GM12878 (cell line): ENCODE measurements around the gene CNR2. TPM values are rescaled to one million over a fixed set of nuclear protein-coding genes. Genes with fewer than 3 reads are reported as not detected.

ENCODE experiments used
- ATAC-seq: fragments of 200-7000 bp; cut with Tn5 transposase; 3 replicates; pipeline ENCODE4 v1.9.1; 2020; ENCODE audit warnings: mild to moderate bottlenecking, moderate library complexity
- BruUV-seq: library from RNA; stranded (reverse); fragments of 400-500 nt; replicated peaks from 2 replicates; lab custom pipeline; 2021; lab: Mats Ljungman, UMichigan
- CTCF ChIA-PET: fragments of 300-600 bp; sonication (Branson Sonifier 250); formaldehyde crosslinking; extraction: SDS; loops from one replicate; lab custom pipeline; 2021; ENCODE audit warnings: inconsistent platforms; lab: Yijun Ruan, JAX
- POLR2A ChIA-PET: fragments of 350-600 bp; formaldehyde crosslinking; extraction: SDS; loops from one replicate; lab custom pipeline; 2021; ENCODE audit warnings: inconsistent platforms; lab: Charles Lee
- RAD21 ChIA-PET: fragments of 300-600 bp; sonication (Branson Sonifier 250); formaldehyde crosslinking; loops from one replicate; lab custom pipeline; 2023; ENCODE audit warnings: antibody characterized with exemption; ENCODE audit not compliant: unreplicated experiment; lab: Charles Lee
- SMC1A ChIA-PET: fragments of 300-600 bp; sonication (Branson Sonifier 250); formaldehyde crosslinking; loops from one replicate; lab custom pipeline; 2023; ENCODE audit not compliant: unreplicated experiment, uncharacterized antibody; lab: Charles Lee
- DNase-seq: peaks from one replicate; pipeline ENCODE4 v3.0.0-alpha.2; 2011; ENCODE audit warnings: low read depth, low spot score
- FAIRE-seq: peaks from 3 replicates; lab custom pipeline; 2011; peaks lifted over from hg19 to GRCh38; lab: Jason Lieb, UNC
- H2AFZ ChIP-seq: 2 replicates; pipeline ENCODE4 v1.6.0; 2011; ENCODE audit warnings: low read depth, low read length, control low read depth; ENCODE audit not compliant: control insufficient read depth
- H3K27ac ChIP-seq: 2 replicates; pipeline ENCODE4 v1.5.1; 2011; ENCODE audit warnings: control low read depth; ENCODE audit not compliant: control insufficient read depth, insufficient read depth
- H3K27me3 ChIP-seq, 2 experiments: replicated peaks in 1 of 2; 2 replicates each; pipeline versions ENCODE4 v1.6.0 to v1.6.1; 2011; ENCODE audit warnings: low read length in 1 of 2; ENCODE audit not compliant: control insufficient read depth in 2 of 2, insufficient read depth in 2 of 2
- H3K36me3 ChIP-seq, 2 experiments: 2 replicates each; pipeline ENCODE4 v1.5.1; 2011; ENCODE audit warnings: low read length in 1 of 2; ENCODE audit not compliant: control insufficient read depth in 2 of 2, insufficient read depth in 2 of 2
- H3K4me1 ChIP-seq: 2 replicates; pipeline ENCODE4 v1.6.1; 2011; ENCODE audit warnings: mild to moderate bottlenecking, low read length, moderate library complexity, mixed read lengths; ENCODE audit not compliant: control insufficient read depth, insufficient read depth
- H3K4me2 ChIP-seq: 2 replicates; pipeline ENCODE4 v1.6.0; 2011; ENCODE audit warnings: control low read depth; ENCODE audit not compliant: control insufficient read depth, insufficient read depth
- H3K4me3 ChIP-seq: fragments of 200-600 bp; sonication (generic); 2 replicates; pipeline ENCODE4 v1.5.1; 2016
- H3K79me2 ChIP-seq: 2 replicates; pipeline ENCODE4 v1.6.0; 2011; ENCODE audit warnings: low read length; ENCODE audit not compliant: control insufficient read depth, insufficient read depth
- H3K9ac ChIP-seq: 2 replicates; pipeline ENCODE4 v1.8.0; 2011; ENCODE audit warnings: low read length, control low read depth, mixed read lengths; ENCODE audit not compliant: control insufficient read depth, insufficient read depth
- H3K9me3 ChIP-seq: replicated peaks from 3 replicates; pipeline ENCODE4 v1.5.1; 2011; ENCODE audit warnings: mild to moderate bottlenecking, low read length; ENCODE audit not compliant: control insufficient read depth, insufficient read depth
- H4K20me1 ChIP-seq: 2 replicates; pipeline ENCODE4 v1.6.0; 2011; ENCODE audit not compliant: control insufficient read depth, insufficient read depth
- ASH2L ChIP-seq: fragments of 300-600, 200-600 bp; sonication (generic); IDR thresholded peaks from 2 replicates; pipeline ENCODE4 v1.6.1; 2017; ENCODE audit warnings: low read depth, mild to moderate bottlenecking, borderline replicate concordance
- CUX1 ChIP-seq: IDR thresholded peaks from 2 replicates; pipeline ENCODE4 v1.6.1; 2012; ENCODE audit warnings: improper control_type of control experiment, low read depth, low read length; ENCODE audit not compliant: insufficient replicate concordance
- JUNB ChIP-seq: IDR thresholded peaks from 2 replicates; pipeline ENCODE4 v1.6.1; 2016; ENCODE audit warnings: antibody characterized with exemption, mild to moderate bottlenecking
- NR2F1 ChIP-seq: fragments of 450-650 bp; conservative IDR thresholded peaks from 2 replicates; pipeline ENCODE4 v1.6.1; 2017; ENCODE audit warnings: mild to moderate bottlenecking
- POLR2A ChIP-seq: IDR thresholded peaks from 2 replicates; pipeline ENCODE4 v1.6.1; 2011; ENCODE audit warnings: low read depth, mild to moderate bottlenecking, low read length
- SRF ChIP-seq, 2 experiments: IDR thresholded peaks; 2 replicates each; pipeline ENCODE4 v1.6.1; 2011; ENCODE audit warnings: low read depth in 2 of 2, low read length in 2 of 2, mild to moderate bottlenecking in 1 of 2, moderate library complexity in 1 of 2
- TCF12 ChIP-seq: IDR thresholded peaks from 2 replicates; pipeline ENCODE4 v1.6.1; 2011; ENCODE audit warnings: low read depth, mild to moderate bottlenecking, low read length
- ZBTB11 ChIP-seq: fragments of 450-650 bp; formaldehyde crosslinking; IDR thresholded peaks from 2 replicates; pipeline ENCODE4 v1.5.0; 2022; ENCODE audit warnings: mild to moderate bottlenecking, missing genetic modification characterization
- ZNF217 ChIP-seq: fragments of 450-650 bp; IDR thresholded peaks from 2 replicates; pipeline ENCODE4 v1.6.1; 2017; ENCODE audit warnings: antibody characterized with exemption, mild to moderate bottlenecking
- WGBS: methylation state at CpG from one replicate; pipeline ENCODE4 v1.1.6; 2016; ENCODE audit warnings: low lambda C conversion rate; ENCODE audit not compliant: insufficient replicate concordance, insufficient coverage; ENCODE audit errors: missing lambda C conversion rate; 5-methylcytosine and 5-hydroxymethylcytosine counted together
- in situ Hi-C: fragments of 300-500 bp; cut with MboI; formaldehyde crosslinking; loops from 9 replicates; pipeline ENCODE4 v1.14.3; 2018; ENCODE audit warnings: mixed read lengths
- intact Hi-C: fragments of 100-400 bp; cut with micrococcal nuclease; formaldehyde crosslinking; loops from one replicate; pipeline ENCODE4 v1.14.2; 2022; ENCODE audit not compliant: unreplicated experiment
- polyA plus RNA-seq, 11 experiments: library from polyadenylated mRNA; depleted of rRNA in 4 of 11; unstranded in 6 of 11; stranded (reverse) in 5 of 11; fragments of >200 nt; fragmentation: Nextera tagmentation in 4 of 11; fragmentation: Illumina TruSeq in 1 of 11; extraction: Ambion mirVana in 4 of 11; extraction: Trizol in 1 of 11; gene quantifications; 1 replicate in 1 of 11; 2 replicates in 10 of 11; pipeline versions ENCODE4 v1.2.1 to v1.2.3, GENCODE V29; 2011 to 2016; ENCODE audit warnings: inconsistent platforms in 2 of 11, missing spikeins in 2 of 11, low read depth in 1 of 11
- total RNA-seq, 4 experiments: library from RNA; depleted of rRNA in 3 of 4; stranded (reverse); fragments of >200 nt in 3 of 4; fragmentation: Illumina TruSeq in 1 of 4; extraction: Trizol in 1 of 4; gene quantifications; 2 replicates each; pipeline versions ENCODE4 v1.2.1 to v1.2.3, GENCODE V29; 2013 to 2021

Gene CNR2
- total and polyA plus RNA-seq, 10 of the 15 experiments (the other 5 are each of a cell fraction or from before 2014, with no cell fraction given): 0.46 to 19.8 (median 12.2) TPM

GRCh38 chr1:23867895-23868556, 45.1 kb downstream of the CNR2 start, which contains the start of gene FUCA1 (continued):
- no peak for TF ChIP-seq ZBTB11 (CRISPR knock-in tag)

GRCh38 chr1:23867542-23867894, 45.6 kb downstream of the CNR2 start:
- H3K79me2 ChIP-seq: peaks cover 35% of the 10 kb centered on the region
- no peak overlapping the region for H2AFZ ChIP-seq
- H3K4me3 ChIP-seq: peak overlapping the region; percentile 77
- H3K4me2 ChIP-seq: peak overlapping the region; percentile 64
- ChIA-PET RAD21 (interaction anchor here (0.5 to 1.8 kb wide), 5 partner anchors 42 to 122 kb away, joined by 3 to 7 read pairs (median 3); partner anchors contain the start of gene CNR2), SMC1A (interaction anchor here (1.5 to 4.6 kb wide), 3 partner anchors 32 to 57 kb away, joined by 4 to 34 read pairs (median 4); no protein-coding TSS in a partner anchor), CTCF (interaction anchor here (0.8 to 4.5 kb wide), 3 partner anchors 42 to 57 kb away, joined by 3 to 49 read pairs (median 5); partner anchors contain the start of gene HMGCL), POLR2A (interaction anchor here (1.2 kb wide), 1 partner anchor 57 kb away, joined by 4 read pairs; no protein-coding TSS in a partner anchor)
- no peaks in the 10 kb centered on the region for H4K20me1 ChIP-seq
- no peaks in the 10 kb centered on the region for H3K27me3 ChIP-seq
- H3K27ac ChIP-seq: peak overlapping the region; percentile 63
- under 1% methylated on average over 17 of the region's 17 CpGs for WGBS
- TF ChIP-seq SRF (IDR thresholded peaks at IDR 0.05; ENCODE audit: low read depth in 2 of 2, low read length in 2 of 2) (no peak), TCF12 (0 out of 2 replicates have a peak, but pooled peaks have one; percentile 32), ZNF217 (no peak), CUX1 (no peak), ASH2L (no peak), POLR2A (no peak), NR2F1 (peak; percentile 87), JUNB (no peak)
- in situ Hi-C loops (loop anchor here (10.0 kb wide), 1 partner anchor 63 kb away; the partner anchor contains the start of gene GALE), intact Hi-C loops (no loop called here)
- ATAC-seq (peak; percentile 23), FAIRE-seq (no peak), DNase-seq (no peak)
- H3K36me3 ChIP-seq: no peaks in the 10 kb centered on the region
- no peaks in the 10 kb centered on the region for H3K9me3 ChIP-seq
- no TSS peak for BruUV-seq
- peaks cover 10% of the 10 kb centered on the region for H3K4me1 ChIP-seq
- peak overlapping the region; percentile 69 for H3K9ac ChIP-seq
